ENCODE results near the gene HAS3. TPM values are rescaled to one million over a fixed set of nuclear protein-coding genes. Genes with fewer than 3 reads are reported as not detected.

Gene HAS3
- total and polyA plus RNA-seq, 4 donors = 0.09 to 0.75 (median 0.26) TPM

- no peak overlapping the region for H3K9ac ChIP-seq (ENCODE audit: low read depth in 1 of 2, low read length in 2 of 2)
- TF ChIP-seq RXRA (IDR thresholded peaks at IDR 0.05) (no peak), HNF4A (conservative IDR thresholded peaks at IDR 0.05) (no peak), FOXA2 (IDR thresholded peaks at IDR 0.05) (no peak), TAF1 (conservative IDR thresholded peaks at IDR 0.05) (no peak), MAX (IDR thresholded peaks at IDR 0.05) (no peak), CTCF (IDR thresholded peaks at IDR 0.05; ENCODE audit: low read depth, low read length, missing input control) (no peak), SP1 (IDR thresholded peaks at IDR 0.05) (no peak), REST (IDR thresholded peaks at IDR 0.05) (no peak), JUND (IDR thresholded peaks at IDR 0.05) (no peak), ATF3 (IDR thresholded peaks at IDR 0.05) (no peak), YY1 (IDR thresholded peaks at IDR 0.05) (no peak), NR2F2 (IDR thresholded peaks at IDR 0.05) (no peak), FOXA1 (IDR thresholded peaks at IDR 0.05) (no peak), GABPA (IDR thresholded peaks at IDR 0.05 in 1 of 2, conservative IDR thresholded peaks at IDR 0.05 in 1 of 2) (no peak)
Observed at GRCh38 chr16:69109486-69110270, 4.2 kb downstream of the HAS3 start.

GRCh38 chr16:69110406-69110805 is 5.0 kb downstream of the HAS3 start:
- DNase-seq (ENCODE audit: low spot score) = no peak
- H3K36me3 ChIP-seq (ENCODE audit: control insufficient read depth in 4 of 4, insufficient read depth in 3 of 4, low read depth in 1 of 4, low read length in 3 of 4) = peaks cover 0 to 20% (median 2%) of the 10 kb centered on the region in 4 donors
- H3K9me3 ChIP-seq (ENCODE audit: control insufficient read depth in 4 of 4, low read length in 3 of 4) = no peaks in the 10 kb centered on the region
- no peak overlapping the region for H3K27ac ChIP-seq (ENCODE audit: low read depth in 1 of 2, low read length in 2 of 2)
- H3K4me3 ChIP-seq (ENCODE audit: low read depth in 1 of 3, low read length in 3 of 3) = no peak overlapping the region
- H3K4me1 ChIP-seq (ENCODE audit: control insufficient read depth in 4 of 4, insufficient read depth in 4 of 4, low read length in 3 of 4) = peaks cover 12 to 35% (median 20%) of the 10 kb centered on the region in 4 donors
- WGBS = 95% methylated on average over 7 of the region's 7 CpGs
- H3K27me3 ChIP-seq (ENCODE audit: control insufficient read depth in 4 of 4, insufficient read depth in 4 of 4, low read length in 3 of 4) = no peaks in the 10 kb centered on the region
- H3K9ac ChIP-seq (ENCODE audit: low read depth in 1 of 2, low read length in 2 of 2) = no peak overlapping the region
- TF ChIP-seq TAF1 (conservative IDR thresholded peaks at IDR 0.05) (no peak), YY1 (IDR thresholded peaks at IDR 0.05) (no peak), MAX (IDR thresholded peaks at IDR 0.05) (no peak), FOXA1 (IDR thresholded peaks at IDR 0.05) (no peak), EGR1 (IDR thresholded peaks at IDR 0.05; ENCODE audit: low read depth in 2 of 2) (no peak), ATF3 (IDR thresholded peaks at IDR 0.05) (no peak), NR2F2 (IDR thresholded peaks at IDR 0.05) (no peak), HNF4A (conservative IDR thresholded peaks at IDR 0.05) (no peak), ZBTB33 (IDR thresholded peaks at IDR 0.05) (no peak), REST (IDR thresholded peaks at IDR 0.05) (no peak), JUND (IDR thresholded peaks at IDR 0.05) (no peak), HNF4G (IDR thresholded peaks at IDR 0.05) (no peak)

More at GRCh38 chr16:69109486-69110270, 4.2 kb downstream of the HAS3 start:
- H3K27me3 ChIP-seq (ENCODE audit: control insufficient read depth in 4 of 4, insufficient read depth in 4 of 4, low read length in 3 of 4) = no peaks in the 10 kb centered on the region
- H3K4me1 ChIP-seq (ENCODE audit: control insufficient read depth in 4 of 4, insufficient read depth in 4 of 4, low read length in 3 of 4) = peaks cover 12 to 38% (median 24%) of the 10 kb centered on the region in 4 donors
- no peaks in the 10 kb centered on the region for H3K9me3 ChIP-seq (ENCODE audit: control insufficient read depth in 4 of 4, low read length in 3 of 4)
- no peak for DNase-seq (ENCODE audit: low spot score)
- no peak overlapping the region for H3K27ac ChIP-seq (ENCODE audit: low read depth in 1 of 2, low read length in 2 of 2)
- WGBS = 97% methylated on average over 48 of the region's 48 CpGs
- H3K36me3 ChIP-seq (ENCODE audit: control insufficient read depth in 4 of 4, insufficient read depth in 3 of 4, low read depth in 1 of 4, low read length in 3 of 4) = peaks cover 0 to 15% (median 2%) of the 10 kb centered on the region in 4 donors
- no peak overlapping the region for H3K4me3 ChIP-seq (ENCODE audit: low read depth in 1 of 3, low read length in 3 of 3)
